GM18951 (cell line): Measurements from ENCODE around the gene PDE11A.

ENCODE experiments used
- POLR2A ChIP-seq: IDR thresholded peaks from 4 replicates; pipeline ENCODE4 v1.6.1; 2011; ENCODE audit warnings: mild to moderate bottlenecking; ENCODE audit not compliant: insufficient read length, insufficient read depth; ENCODE audit errors: extremely low read depth
- in situ Hi-C: fragments of 300-500 bp; cut with MboI; formaldehyde crosslinking; loops from one replicate; pipeline ENCODE4 v1.12.0; 2022; ENCODE audit warnings: low sequenced_read_pairs, mixed read lengths, inconsistent platforms; ENCODE audit not compliant: unreplicated experiment

PDE11A gene

DNA sequence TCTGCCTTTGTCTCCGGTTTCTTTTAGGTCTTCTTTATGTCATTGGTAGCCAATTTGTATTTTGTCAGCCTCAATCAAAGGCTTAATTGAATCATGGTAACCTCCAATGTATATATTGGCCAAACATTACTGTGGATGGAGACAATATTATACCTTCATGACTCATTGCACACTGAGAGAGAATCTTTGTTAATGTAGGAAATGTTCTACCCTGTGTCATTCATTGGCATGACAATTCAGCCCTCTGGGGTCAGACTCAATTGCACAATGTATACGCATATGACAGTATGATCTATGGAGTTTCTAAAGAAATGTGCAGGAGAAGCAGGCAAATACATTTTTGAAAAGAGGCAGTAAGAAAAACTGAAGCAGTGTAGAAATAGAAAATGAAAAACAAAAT lies 162.6 kb downstream of the PDE11A start:
- in situ Hi-C loops, result no loop called here
- TF ChIP-seq POLR2A, result no peak

DNA sequence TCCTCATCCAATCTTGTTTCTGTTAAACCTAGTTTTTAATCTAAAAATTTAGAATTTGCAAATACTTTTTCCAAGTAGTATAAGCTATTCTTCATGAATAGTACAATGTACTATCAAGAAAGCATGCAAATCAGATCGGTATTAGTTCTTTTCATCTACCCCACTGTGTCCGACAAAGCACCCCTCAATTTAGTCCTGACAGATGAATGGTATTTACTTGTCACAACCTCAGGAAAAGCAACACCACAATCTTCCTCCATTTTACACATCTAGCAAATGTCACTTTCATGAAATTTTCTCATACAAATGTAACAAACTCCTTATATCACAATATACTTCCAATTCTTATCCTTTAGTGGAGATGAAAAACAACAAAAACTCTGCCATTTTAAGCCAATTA lies 163.8 kb downstream of the PDE11A start:
- in situ Hi-C loops, result no loop called here
- TF ChIP-seq POLR2A, result no peak

DNA sequence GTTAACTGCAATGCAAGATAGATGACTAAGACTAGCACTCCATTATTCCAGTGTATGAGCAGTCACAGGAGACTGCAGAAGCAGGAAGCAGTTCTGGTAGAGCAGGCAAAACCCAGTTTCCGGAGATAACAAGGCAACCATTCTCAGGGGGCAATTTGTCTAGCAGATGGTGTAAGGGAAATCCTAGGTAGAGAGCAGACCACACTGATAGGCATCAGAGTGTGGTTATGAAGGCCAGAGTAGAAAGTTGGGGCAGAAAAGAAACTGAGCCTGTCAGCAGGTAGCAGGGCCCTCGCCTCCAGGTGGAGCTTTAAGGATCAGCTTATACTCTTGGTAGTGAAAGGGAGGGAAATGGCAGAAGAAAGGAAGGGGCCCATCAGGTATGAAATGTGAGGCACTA lies 164.4 kb downstream of the PDE11A start:
- TF ChIP-seq POLR2A, result no peak
- in situ Hi-C loops, result no loop called here

DNA sequence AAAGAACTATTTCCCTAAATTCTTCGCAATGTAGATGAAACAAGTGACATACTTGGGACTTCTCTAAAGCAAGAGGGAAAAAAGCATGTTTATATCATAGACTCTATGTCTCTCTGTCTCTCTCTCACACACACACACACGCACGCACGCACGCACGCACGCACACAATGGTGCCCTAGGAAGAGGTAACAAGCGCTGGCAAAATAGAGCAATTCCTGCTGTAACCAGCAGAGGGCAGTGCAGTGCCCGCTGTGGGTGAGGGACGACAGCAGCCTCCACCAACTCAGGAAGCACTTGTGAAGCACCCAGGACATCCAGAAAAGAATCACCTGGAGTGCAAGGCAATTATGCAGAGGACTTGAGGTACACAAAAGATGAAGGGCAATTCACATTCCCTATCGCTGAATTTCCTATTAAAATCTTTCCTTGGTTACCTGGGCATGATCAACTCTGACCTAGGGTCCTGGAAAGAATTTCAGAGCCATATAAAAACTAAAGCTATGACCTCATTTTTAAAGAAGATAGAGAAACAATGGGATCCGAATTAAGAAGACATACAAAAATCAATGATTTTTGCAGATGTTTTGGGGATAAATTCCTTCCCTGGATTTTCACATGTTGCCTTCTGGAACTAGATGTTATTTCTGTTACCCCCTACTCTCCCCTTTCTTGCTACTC lies 166.4 kb downstream of the PDE11A start:
- TF ChIP-seq POLR2A, result no peak
- in situ Hi-C loops, result no loop called here

DNA sequence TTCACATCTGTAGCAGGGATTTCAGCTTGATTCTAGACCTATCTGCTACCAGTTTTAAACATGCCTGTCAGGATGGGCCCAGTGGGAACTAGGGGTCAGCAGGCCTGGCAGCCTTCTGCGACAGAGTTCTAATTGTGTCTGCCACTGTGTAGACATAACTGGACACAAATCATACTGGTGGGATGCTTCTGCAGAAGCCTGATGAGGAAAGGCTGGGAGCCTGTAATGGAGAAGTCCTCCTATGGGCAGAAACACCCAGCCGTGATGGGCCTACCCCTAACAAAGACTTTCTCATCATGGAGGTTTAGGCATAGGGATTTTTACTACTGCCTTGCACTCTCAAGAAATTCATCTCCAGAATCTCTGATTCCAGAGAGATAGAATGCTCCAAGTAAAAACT lies 166.9 kb downstream of the PDE11A start:
- in situ Hi-C loops, result no loop called here
- TF ChIP-seq POLR2A, result no peak

DNA sequence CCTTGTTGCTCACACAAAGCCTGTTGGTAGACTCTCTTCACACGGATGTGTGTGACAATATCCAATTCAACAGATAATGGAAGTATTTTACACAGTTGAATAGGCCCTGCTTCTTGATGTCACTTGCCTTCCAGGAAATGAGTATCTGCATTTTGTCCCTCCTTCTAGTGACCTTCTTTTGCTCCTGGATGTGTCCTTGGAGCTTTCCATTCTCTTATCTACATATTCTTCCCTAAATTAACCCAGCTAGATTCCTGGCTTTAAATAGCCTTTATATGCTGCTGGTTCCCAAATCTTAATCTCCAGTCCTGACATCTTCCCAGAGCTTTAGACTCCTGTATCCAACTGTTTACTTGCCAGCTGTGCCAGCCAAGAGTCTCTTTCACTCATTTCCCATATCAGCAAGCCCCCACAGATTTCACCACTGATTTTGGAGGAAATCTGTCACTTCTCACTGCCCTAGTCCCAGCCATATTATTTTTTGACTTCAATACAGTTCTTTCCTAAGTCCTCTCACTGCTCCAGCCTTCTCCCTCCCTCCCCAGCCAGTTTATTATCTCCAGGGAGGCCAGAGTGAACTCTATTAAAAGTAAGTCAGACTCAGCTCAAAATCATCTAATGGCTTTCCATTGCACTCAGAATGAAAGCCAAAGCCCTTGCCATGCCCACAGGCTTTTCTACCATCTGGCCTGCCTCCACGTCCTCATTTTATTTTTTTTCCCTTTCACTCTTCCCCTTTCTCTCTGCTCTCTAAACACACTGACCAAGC lies 170.0 kb downstream of the PDE11A start:
- TF ChIP-seq POLR2A, result no peak
- in situ Hi-C loops, result no loop called here

DNA sequence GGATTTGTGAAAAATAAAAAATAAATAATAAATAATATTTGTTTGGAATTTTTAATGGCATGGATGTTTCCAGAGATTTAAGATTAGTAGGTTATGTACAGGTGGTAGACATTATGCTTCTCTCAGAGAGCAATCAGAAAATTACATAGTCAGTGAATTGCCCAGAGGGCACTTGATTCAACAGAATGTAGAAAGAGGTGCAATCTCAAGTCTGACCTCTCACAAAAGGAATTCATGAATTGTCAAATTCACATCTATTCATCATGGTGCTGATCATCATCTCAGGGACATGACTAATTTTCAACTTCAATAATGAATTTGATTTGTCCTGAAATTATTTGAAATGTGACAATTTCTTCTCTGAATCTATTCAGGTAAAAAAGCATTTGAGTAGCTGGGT lies 172.5 kb downstream of the PDE11A start:
- TF ChIP-seq POLR2A, result no peak
- in situ Hi-C loops, result no loop called here

DNA sequence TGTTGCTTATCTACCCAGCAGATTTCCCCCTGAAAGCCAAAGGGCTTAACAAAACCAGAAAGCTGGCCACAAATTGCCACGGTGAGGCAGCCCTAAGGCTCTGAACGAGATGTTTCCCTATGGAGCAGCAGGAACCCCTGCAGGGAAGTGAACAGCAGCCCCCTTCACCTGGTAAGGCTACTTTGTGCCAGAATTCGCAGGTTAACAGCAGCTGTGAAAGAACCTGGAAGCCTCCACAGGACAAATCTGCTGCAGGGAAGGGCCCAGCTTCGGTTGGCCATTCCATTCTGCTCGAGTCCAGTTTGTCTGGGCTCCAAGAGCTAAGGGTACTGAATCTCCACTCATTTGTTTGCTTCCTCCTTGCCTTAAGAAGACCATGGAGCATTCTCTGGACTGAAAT lies 175.3 kb downstream of the PDE11A start:
- in situ Hi-C loops, result no loop called here

DNA sequence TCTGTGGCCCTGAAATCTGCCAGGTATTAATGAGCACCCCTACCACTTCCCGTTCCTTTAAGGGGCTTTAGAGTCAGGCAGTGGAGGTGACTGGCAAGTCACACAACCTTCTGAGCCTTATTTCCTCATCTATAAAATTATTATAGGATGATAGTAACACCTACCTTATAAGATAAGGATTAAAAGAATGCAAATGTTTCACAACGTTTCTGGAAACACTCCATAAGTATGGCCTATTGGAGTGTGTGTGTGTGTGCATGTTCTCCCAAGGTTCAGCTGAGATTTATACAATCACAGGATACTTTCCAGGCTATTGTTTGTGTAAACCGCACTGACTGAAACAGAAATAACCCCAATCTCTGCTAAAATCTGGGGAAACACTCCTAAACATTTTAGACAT lies 176.0 kb downstream of the PDE11A start:
- TF ChIP-seq POLR2A, result no peak
- in situ Hi-C loops, result no loop called here

More for the DNA sequence above, 175.3 kb downstream of the PDE11A start:
- no peak for TF ChIP-seq POLR2A

DNA sequence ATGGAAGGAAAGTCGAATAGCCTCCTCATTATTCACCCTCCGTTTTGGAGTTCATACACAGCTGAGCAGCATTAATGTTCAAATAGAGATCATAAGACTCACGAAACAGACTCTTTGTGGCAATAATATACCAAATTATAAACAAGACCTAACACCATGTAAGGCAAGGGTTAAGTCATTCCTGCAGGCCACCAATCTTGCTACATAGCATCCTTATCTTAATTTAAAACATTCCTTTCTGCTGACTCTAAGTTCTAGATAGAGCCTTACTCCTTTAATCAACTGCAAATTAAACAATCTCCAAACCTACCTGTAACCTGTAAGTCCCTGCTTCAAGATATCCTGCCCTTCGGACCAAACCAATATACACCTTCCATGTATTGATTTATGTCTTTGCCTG lies 178.0 kb downstream of the PDE11A start:
- no peak for TF ChIP-seq POLR2A
- in situ Hi-C loops, result no loop called here

DNA sequence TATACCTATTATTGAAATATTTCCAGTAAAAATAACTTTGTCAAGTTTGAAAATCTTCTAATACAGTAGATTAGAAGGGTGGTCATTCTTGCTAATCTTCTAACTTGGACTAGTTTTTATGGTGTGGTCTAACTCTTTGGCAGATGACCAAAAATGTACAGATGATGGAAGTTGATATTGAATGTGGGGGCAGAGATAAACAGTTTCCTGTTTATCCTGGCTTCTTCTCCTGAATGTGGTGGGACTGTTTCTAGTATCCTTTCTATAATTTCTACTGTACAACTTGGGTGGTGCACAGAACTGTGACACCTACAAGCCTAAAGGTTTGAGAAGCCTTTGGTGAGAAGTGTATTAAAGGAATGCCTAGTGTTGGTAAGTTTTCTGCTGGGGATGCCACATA lies 178.7 kb downstream of the PDE11A start:
- in situ Hi-C loops, result no loop called here
- no peak for TF ChIP-seq POLR2A

DNA sequence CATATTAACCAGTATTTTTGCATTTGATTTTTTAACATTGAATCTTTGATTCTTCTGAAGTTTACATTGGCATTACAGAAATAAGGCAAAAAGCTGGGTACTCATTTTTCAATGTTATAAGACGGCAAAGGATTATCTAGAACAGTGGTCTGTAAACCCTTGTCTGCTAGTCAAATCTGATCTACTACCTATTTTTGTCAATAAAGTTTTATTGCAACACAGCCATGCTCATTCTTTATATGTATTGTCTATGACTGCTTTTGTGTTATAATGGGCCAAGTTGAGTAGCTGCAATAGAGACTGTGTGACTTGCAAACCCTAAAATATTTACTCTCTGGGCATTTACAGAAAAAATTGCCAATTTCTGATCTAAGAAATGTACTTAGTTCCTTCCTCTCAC lies 181.0 kb downstream of the PDE11A start:
- in situ Hi-C loops, result no loop called here
- no peak for TF ChIP-seq POLR2A

DNA sequence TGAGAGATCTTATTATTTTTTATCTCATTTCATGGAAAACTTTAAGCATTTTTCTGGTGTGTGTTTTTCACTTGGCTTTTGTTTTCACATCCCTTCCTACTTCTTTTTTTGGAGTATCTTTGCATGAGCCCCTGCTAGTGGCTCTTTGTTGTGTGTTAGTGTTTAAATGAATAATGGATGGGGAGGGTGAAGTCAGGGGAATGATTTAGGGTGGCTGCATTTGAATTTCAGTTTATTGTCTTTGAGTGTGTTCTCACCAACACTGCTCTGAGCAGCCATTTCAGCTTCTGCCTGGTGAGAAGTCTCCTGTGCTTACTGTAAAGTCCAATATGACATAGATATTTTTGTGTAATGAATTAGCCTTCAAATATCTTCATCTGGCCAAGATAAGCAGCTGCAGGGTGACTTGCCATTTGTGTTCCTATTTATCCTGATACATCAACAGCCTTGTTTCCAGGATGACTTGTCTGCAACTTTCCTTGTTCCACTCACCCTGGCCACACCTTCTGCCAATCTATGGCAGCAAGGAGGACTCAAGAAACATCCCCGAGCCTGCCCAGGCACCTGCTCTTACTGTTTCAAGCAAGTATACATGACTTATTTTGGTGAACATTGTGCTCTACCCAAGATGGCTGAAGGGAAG lies 182.6 kb downstream of the PDE11A start:
- in situ Hi-C loops, result no loop called here

DNA sequence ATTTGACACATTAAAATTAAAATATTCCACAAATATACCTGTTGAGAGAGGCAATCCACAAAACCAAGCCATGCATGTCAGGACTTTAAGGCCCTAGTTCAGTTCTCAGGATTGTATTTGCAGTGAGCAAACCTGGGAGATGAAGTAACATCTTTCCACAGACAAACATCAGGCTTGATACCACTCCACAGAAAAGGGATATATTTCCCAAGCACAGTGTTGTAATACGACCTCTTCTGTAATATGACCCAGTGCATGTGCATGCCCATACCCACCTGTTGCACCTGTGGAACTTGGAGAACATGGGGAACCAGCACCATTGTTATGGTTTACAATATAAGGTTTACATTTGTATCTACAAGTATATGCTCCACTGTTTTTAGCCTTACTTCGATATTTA lies 184.0 kb downstream of the PDE11A start:
- TF ChIP-seq POLR2A, result no peak
- in situ Hi-C loops, result no loop called here

More for the DNA sequence above, 182.6 kb downstream of the PDE11A start:
- no peak for TF ChIP-seq POLR2A
